Transverse colon (tissue), 4 donors: ENCODE measurements around the gene KLHL29. TPM values are rescaled to one million over a fixed set of nuclear protein-coding genes. Genes with fewer than 3 reads are reported as not detected.

Source experiments
- DNase-seq: peaks from one replicate; pipeline ENCODE4 v3.0.0-alpha.2; 2019
- H3K27ac ChIP-seq, 4 donors: fragments of 200-600 bp; sonication (generic); 2 replicates each; pipeline ENCODE4 v1.5.1; 2016 to 2018; ENCODE audit warnings: inconsistent platforms in 4 of 4
- H3K27me3 ChIP-seq: fragments of 200-600 bp; sonication (generic); 2 replicates; pipeline ENCODE4 v1.5.1; 2017; ENCODE audit warnings: inconsistent platforms
- H3K36me3 ChIP-seq, 4 donors: fragments of 200-600 bp; sonication (generic); 2 replicates each; pipeline ENCODE4 v1.5.1; 2017 to 2019; ENCODE audit warnings: inconsistent platforms in 4 of 4
- H3K4me1 ChIP-seq, 4 donors: fragments of 200-600 bp; sonication (generic); 2 replicates each; pipeline ENCODE4 v1.5.1; 2017 to 2020; ENCODE audit warnings: inconsistent platforms in 4 of 4
- H3K4me3 ChIP-seq, 4 donors: fragments of 200-600 bp; sonication (generic); 1 replicate in 1 of 4; 2 replicates in 3 of 4; pipeline versions ENCODE4 v1.5.1 to v1.6.1; 2017 to 2019; ENCODE audit warnings: inconsistent platforms in 4 of 4
- H3K9me3 ChIP-seq, 2 donors: fragments of 200-600 bp; sonication (generic); 2 replicates each; pipeline ENCODE4 v1.5.1; 2017 to 2019; ENCODE audit warnings: inconsistent platforms in 2 of 2
- CTCF ChIP-seq, 5 experiments: fragments of 200-600 bp in 3 of 5; fragments of 450-650 bp in 2 of 5; sonication (generic) in 3 of 5; IDR thresholded peaks; 1 replicate in 2 of 5; 2 replicates in 3 of 5; pipeline ENCODE4 v1.5.1; 2016 to 2017; ENCODE audit warnings: antibody characterized with exemption in 5 of 5, inconsistent platforms in 3 of 5, mild to moderate bottlenecking in 2 of 5, moderate library complexity in 1 of 5
- EP300 ChIP-seq: sonication (generic); formaldehyde crosslinking; IDR thresholded peaks from one replicate; pipeline ENCODE4 v1.6.1; 2017; ENCODE audit warnings: antibody characterized with exemption, low read depth
- POLR2A ChIP-seq: fragments of 450-650 bp; IDR thresholded peaks from one replicate; pipeline ENCODE4 v1.6.1; 2016; ENCODE audit warnings: antibody characterized with exemption, mild to moderate bottlenecking, moderate library complexity
- POLR2AphosphoS5 ChIP-seq, 3 donors: sonication (generic); formaldehyde crosslinking; IDR thresholded peaks; one replicate each; pipeline ENCODE4 v1.6.1; 2016; ENCODE audit warnings: antibody characterized with exemption in 3 of 3
- WGBS, 2 donors: methylation state at CpG; one replicate each; pipeline ENCODE4 v1.1.5; 2018; ENCODE audit warnings: low coverage in 1 of 2; 5-methylcytosine and 5-hydroxymethylcytosine counted together
- in situ Hi-C, 4 donors: fragments of 200-750 bp; cut with MboI; loops; one replicate each; pipeline versions ENCODE4 v1.15.0 to v1.15.1; 2017; ENCODE audit warnings: low sequenced_read_pairs in 3 of 4, low pct_ligation_motif_present in 1 of 4, low pct_unique_long_range_greater_than_20kb in 1 of 4
- intact Hi-C: fragments of 100-400 bp; cut with DNase I; formaldehyde crosslinking; loops from one replicate; pipeline ENCODE4 v1.15.1; 2023; ENCODE audit warnings: low total_unique reads
- total RNA-seq, 4 donors: library from RNA; depleted of rRNA; stranded (reverse); fragments of >200 nt; gene quantifications; one replicate each; pipeline ENCODE4 v1.1.0, GENCODE V29; 2016

The KLHL29 gene
- total RNA-seq, 4 donors from 2014 or later = 3.3 to 16.5 (median 5.8) TPM

DNA sequence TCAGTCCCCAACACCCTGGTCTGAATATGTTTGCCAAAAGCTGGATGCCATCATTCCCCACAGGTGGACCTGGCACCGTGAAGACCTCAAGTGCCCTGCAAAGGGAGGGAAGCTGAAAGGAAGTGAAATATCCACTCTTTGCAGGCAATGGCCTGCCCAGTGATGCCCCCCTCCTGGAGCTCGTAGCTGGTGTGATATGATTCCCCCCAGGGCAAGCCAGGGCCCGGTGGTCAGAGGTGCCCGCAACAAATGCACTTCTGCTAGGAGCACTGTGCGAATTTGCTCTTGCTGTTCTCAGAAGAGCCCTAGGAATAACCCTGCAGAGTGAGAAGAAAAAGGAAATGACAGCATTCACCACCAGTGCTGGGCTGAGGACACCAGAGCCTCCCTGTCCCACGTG, 247.4 kb downstream of the KLHL29 start:
- in situ Hi-C loops = no loop called here
- Histone ChIP-seq H3K27me3 (no peaks in the 10 kb centered on the region), H3K36me3 (no peaks in the 10 kb centered on the region), H3K9me3 (no peaks in the 10 kb centered on the region), H3K27ac (no peak overlapping the region), H3K4me1 (peaks cover 0 to 9% (median 3%) of the 10 kb centered on the region in 4 donors), H3K4me3 (no peak overlapping the region)
- TF ChIP-seq EP300 (no peak), POLR2AphosphoS5 (IDR thresholded peaks at IDR 0.05) (no peak), POLR2A (no peak), CTCF (IDR thresholded peaks at IDR 0.05) (no peak)
- intact Hi-C loops = no loop called here
- 72% methylated on average over 6 of the region's 6 CpGs; no CpG with 5 or more reads in 1 of the 2 donors for WGBS, 2 donors
- DNase-seq = no peak

DNA sequence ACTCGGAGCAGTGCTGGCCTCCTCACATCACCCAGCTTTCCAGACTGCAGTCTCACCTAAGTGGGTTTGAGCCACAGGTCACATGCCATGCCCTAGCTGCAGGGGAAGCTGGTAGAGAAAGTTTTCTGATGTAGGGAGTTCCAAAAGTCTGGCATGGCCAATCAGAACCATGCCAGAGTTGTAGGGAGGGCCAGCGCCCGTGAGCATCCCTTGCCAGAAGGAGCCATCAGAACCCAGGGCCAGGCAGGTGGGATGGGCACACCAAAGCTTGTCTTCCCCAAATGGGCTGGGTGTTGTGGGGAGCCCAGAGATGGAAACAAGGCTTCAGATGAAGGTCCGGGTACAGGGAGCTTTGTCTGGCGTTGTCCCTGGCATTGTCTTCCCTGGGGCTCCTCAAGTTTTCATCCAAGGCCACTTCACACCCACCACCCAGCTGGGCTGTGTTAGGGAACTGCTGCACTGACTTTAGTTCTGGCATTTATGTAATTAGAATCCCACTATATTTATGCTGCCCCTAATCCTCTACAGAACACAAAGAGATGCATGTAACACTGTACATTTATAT, 247.9 kb downstream of the KLHL29 start:
- intact Hi-C loops = no loop called here
- H3K36me3 ChIP-seq = no peaks in the 10 kb centered on the region
- no peaks in the 10 kb centered on the region for H3K9me3 ChIP-seq
- H3K4me1 ChIP-seq = peaks cover 0 to 12% (median 3%) of the 10 kb centered on the region in 4 donors
- no peak overlapping the region for H3K27ac ChIP-seq
- in situ Hi-C loops = no loop called here
- no peaks in the 10 kb centered on the region for H3K27me3 ChIP-seq
- DNase-seq = no peak
- TF ChIP-seq POLR2AphosphoS5 (IDR thresholded peaks at IDR 0.05) = no peak
- no peak for TF ChIP-seq CTCF (IDR thresholded peaks at IDR 0.05)
- TF ChIP-seq EP300 = no peak
- TF ChIP-seq POLR2A = no peak
- 92 to 100% methylated on average over 2 to 5 of the region's 5 CpGs for whole genome bisulfite sequencing, 2 donors
- no peak overlapping the region for H3K4me3 ChIP-seq

DNA sequence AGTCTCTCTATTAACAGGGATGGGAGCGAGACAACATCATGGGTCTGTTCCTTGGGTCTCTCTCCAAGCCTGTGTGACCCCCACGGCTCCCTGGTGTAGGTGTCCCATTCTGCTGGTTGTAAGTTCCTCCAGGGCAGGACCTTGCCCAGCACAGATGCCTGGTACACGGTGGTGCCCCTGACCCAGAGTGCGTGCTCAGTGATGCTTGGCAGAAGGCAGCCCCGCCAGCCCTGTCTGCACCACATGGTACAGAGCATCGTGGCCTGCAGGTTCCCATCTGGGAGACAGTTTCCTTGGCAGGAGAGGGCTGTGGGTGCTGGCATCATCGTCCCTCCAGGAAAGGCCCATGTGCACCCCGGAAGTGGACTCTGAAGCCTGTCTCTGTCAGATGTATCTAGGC, 249.0 kb downstream of the KLHL29 start:
- no peak overlapping the region for H3K27ac ChIP-seq
- in situ Hi-C loops (no loop called here), intact Hi-C loops (no loop called here)
- no peak for DNase-seq
- no peaks in the 10 kb centered on the region for H3K9me3 ChIP-seq
- no peaks in the 10 kb centered on the region for H3K27me3 ChIP-seq
- TF ChIP-seq POLR2A (no peak), POLR2AphosphoS5 (IDR thresholded peaks at IDR 0.05) (no peak), EP300 (no peak), CTCF (IDR thresholded peaks at IDR 0.05) (no peak)
- WGBS, 2 donors = 70 to 91% methylated on average over 2 to 7 of the region's 8 CpGs
- H3K4me1 ChIP-seq = peaks cover 0 to 12% (median 3%) of the 10 kb centered on the region in 4 donors
- no peak overlapping the region for H3K4me3 ChIP-seq
- no peaks in the 10 kb centered on the region for H3K36me3 ChIP-seq

GRCh38 chr2:23635442-23636340, 250.7 kb downstream of the KLHL29 start:
- in situ Hi-C loops = no loop called here
- H3K27me3 ChIP-seq = no peaks in the 10 kb centered on the region
- peaks cover 0 to 12% (median 3%) of the 10 kb centered on the region in 4 donors for H3K4me1 ChIP-seq
- TF ChIP-seq POLR2AphosphoS5 (IDR thresholded peaks at IDR 0.05) (no peak), EP300 (no peak), CTCF (IDR thresholded peaks at IDR 0.05) (no peak), POLR2A (no peak)
- H3K36me3 ChIP-seq = no peaks in the 10 kb centered on the region
- no peak overlapping the region for H3K4me3 ChIP-seq
- intact Hi-C loops = no loop called here
- no peak for DNase-seq
- H3K9me3 ChIP-seq = no peaks in the 10 kb centered on the region
- 92 to 94% methylated on average over 9 to 23 of the region's 23 CpGs for WGBS, 2 donors
- no peak overlapping the region for H3K27ac ChIP-seq
